Ovary (tissue), 3 donors: ENCODE measurements around the gene NRCAM.

Experiments used
- POLR2A ChIP-seq: fragments of 450-650 bp; IDR thresholded peaks from one replicate; pipeline ENCODE4 v1.6.1; 2017; ENCODE audit warnings: antibody characterized with exemption, mild to moderate bottlenecking, moderate library complexity
- TF ChIP-seq, protein P1 (sequence below), 3 donors: fragments of 450-650 bp in 2 of 3; fragments of 200-600 bp in 1 of 3; IDR thresholded peaks; one replicate each; pipeline versions ENCODE4 v1.5.1 to v1.8.0; 2016 to 2022; ENCODE audit warnings: antibody characterized with exemption in 3 of 3, mild to moderate bottlenecking in 1 of 3
- donor health status: DM: no; HTN: no; CAD: no.

DNA sequence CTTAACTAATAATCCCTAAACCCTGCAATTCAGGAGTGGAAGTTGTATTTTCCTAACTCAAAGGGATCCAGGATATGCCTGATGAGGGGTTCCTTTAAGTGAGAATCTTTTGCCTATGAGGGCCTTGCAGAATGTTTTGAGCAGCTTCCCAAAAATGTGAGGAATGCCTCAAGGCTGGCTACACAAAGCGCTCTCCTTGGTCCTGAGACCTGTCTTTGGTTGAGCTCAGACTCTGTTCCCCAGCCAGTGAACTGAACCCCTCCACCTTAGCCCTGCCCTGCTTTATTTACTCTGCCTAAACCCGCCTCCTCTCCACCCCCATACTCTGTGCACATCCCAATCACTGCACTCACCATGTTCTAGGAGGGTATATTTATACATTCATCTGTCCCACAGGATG lies 108.6 kb downstream of the NRCAM start:
- TF ChIP-seq POLR2A, result no peak
- TF ChIP-seq, protein P1, sequence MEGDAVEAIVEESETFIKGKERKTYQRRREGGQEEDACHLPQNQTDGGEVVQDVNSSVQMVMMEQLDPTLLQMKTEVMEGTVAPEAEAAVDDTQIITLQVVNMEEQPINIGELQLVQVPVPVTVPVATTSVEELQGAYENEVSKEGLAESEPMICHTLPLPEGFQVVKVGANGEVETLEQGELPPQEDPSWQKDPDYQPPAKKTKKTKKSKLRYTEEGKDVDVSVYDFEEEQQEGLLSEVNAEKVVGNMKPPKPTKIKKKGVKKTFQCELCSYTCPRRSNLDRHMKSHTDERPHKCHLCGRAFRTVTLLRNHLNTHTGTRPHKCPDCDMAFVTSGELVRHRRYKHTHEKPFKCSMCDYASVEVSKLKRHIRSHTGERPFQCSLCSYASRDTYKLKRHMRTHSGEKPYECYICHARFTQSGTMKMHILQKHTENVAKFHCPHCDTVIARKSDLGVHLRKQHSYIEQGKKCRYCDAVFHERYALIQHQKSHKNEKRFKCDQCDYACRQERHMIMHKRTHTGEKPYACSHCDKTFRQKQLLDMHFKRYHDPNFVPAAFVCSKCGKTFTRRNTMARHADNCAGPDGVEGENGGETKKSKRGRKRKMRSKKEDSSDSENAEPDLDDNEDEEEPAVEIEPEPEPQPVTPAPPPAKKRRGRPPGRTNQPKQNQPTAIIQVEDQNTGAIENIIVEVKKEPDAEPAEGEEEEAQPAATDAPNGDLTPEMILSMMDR (IDR thresholded peaks at IDR 0.05), result no peak
